PFSK-1 (cell line): ENCODE data around the gene TTLL6.

Experiments
- FOXP2 ChIP-seq: optimal IDR thresholded peaks from 2 replicates; pipeline ENCODE3; 2011; ENCODE audit warnings: borderline replicate concordance, control low read depth, inconsistent platforms; ENCODE audit not compliant: insufficient read depth; ENCODE audit errors: extremely low read length, extremely low read depth
- POLR2AphosphoS5 ChIP-seq: IDR thresholded peaks from 2 replicates; pipeline ENCODE4 v1.6.1; 2012; ENCODE audit warnings: low read depth, mild to moderate bottlenecking, control low read depth, low read length, moderate library complexity
- REST ChIP-seq, 2 experiments: IDR thresholded peaks; 2 replicates each; pipeline versions ENCODE4 v1.6.1 to v1.8.0; 2011 to 2012; ENCODE audit warnings: low read depth in 2 of 2, low read length in 2 of 2, control low read depth in 1 of 2, inconsistent platforms in 1 of 2, mild to moderate bottlenecking in 1 of 2, moderate library complexity in 1 of 2; ENCODE audit not compliant: insufficient read depth in 1 of 2
- SIN3A ChIP-seq: IDR thresholded peaks from 2 replicates; pipeline ENCODE4 v1.6.1; 2012; ENCODE audit warnings: mild to moderate bottlenecking, low read length, moderate library complexity, borderline replicate concordance; ENCODE audit not compliant: insufficient read depth
- TAF1 ChIP-seq: IDR thresholded peaks from 2 replicates; pipeline ENCODE4 v1.6.1; 2012; ENCODE audit warnings: low read length, control low read depth, borderline replicate concordance; ENCODE audit not compliant: insufficient read depth

DNA sequence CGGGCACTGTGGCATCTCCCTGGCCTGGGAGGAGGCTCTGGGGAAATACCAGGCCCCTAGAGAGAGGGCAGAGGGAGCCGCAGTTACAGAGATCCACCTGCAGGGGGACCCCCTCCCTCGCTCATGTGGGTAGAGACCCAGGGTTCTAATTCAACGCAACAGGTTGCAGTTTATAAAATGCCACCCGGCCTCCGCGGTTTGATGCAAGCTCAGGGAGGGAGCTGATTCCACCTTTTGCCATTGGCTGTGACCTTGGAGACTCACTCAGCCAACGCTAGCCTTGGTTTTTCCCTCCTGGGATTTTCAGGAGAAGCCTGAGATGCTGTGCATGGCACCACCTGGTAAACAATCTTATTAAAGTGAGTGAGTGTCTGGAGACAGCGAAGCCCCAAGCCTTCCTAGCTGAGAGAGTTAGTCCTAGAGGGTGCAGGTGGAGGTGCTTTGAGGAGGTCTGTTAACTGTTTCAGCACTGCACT, 12.1 kb downstream of the TTLL6 start:
- TF ChIP-seq POLR2AphosphoS5: no peak
- TF ChIP-seq SIN3A: no peak
- no peak for TF ChIP-seq TAF1
- no peak for TF ChIP-seq REST (IDR thresholded peaks at IDR 0.05; ENCODE audit: insufficient read depth in 1 of 2, low read depth in 2 of 2, low read length in 2 of 2)
- no peak for TF ChIP-seq FOXP2
